Cardiac fibroblast (primary cell): ENCODE measurements around the gene CLK2.
"Not testable (repeated sequence)": the region's sequence is repeated elsewhere in the genome, so short reads cannot be mapped to it uniquely, and the experiment has no call there.

ENCODE experiments used
- DNase-seq, 2 donors: peaks; one replicate each; pipeline versions ENCODE4 v3.0.0 to v3.0.0-alpha.2; 2010; ENCODE audit warnings: low read depth in 2 of 2
- H3K4me3 ChIP-seq, 2 donors: replicated peaks in 1 of 2; 1 replicate in 1 of 2; 2 replicates in 1 of 2; pipeline ENCODE4 v1.5.1; 2011; ENCODE audit warnings: low read depth in 2 of 2, low read length in 2 of 2, mild to moderate bottlenecking in 2 of 2, moderate library complexity in 1 of 2
- CTCF ChIP-seq: IDR thresholded peaks from one replicate; pipeline ENCODE4 v1.5.1; 2011; ENCODE audit warnings: low read depth, mild to moderate bottlenecking, low read length, inconsistent platforms

Gene CLK2

GRCh38 chr1:155242805-155243358 lies 30.4 kb downstream of the CLK2 start:
- DNase-seq, result peak in 1 of 2 donors; percentile 37
- peak overlapping the region in 1 of 2 donors; percentile 71 for H3K4me3 ChIP-seq
- TF ChIP-seq CTCF, result no peak

- no peak for TF ChIP-seq CTCF
- no peak overlapping the region for H3K4me3 ChIP-seq
- no peak for DNase-seq
These were observed 31.5 kb downstream of the CLK2 start for GRCh38 chr1:155241841-155242264.

GRCh38 chr1:155241069-155241679 lies 32.1 kb downstream of the CLK2 start:
- TF ChIP-seq CTCF, result no peak
- H3K4me3 ChIP-seq, result peak overlapping the region; percentile 43 to 57
- peak; percentile 84 to 86 for DNase-seq

- no peak for TF ChIP-seq CTCF
- DNase-seq, result no peak
- H3K4me3 ChIP-seq, result no peak overlapping the region
These were observed 36.9 kb downstream of the CLK2 start for GRCh38 chr1:155236451-155236850.

- not testable (repeated sequence) for DNase-seq, H3K4me3 ChIP-seq
These were observed 37.9 kb downstream of the CLK2 start for GRCh38 chr1:155235375-155235774.

- not testable (repeated sequence) for H3K4me3 ChIP-seq, DNase-seq
These were observed 39.8 kb downstream of the CLK2 start for GRCh38 chr1:155233502-155233901.

- H3K4me3 ChIP-seq, result not testable (repeated sequence)
- DNase-seq, result peak; percentile 30 to 82
These were observed 41.0 kb downstream of the CLK2 start for GRCh38 chr1:155232001-155232978.

- not testable (repeated sequence) for H3K4me3 ChIP-seq, DNase-seq
These were observed 42.0 kb downstream of the CLK2 start for GRCh38 chr1:155231302-155231701.
